ENCODE measurements around the gene IRF3.

Gene IRF3

DNA sequence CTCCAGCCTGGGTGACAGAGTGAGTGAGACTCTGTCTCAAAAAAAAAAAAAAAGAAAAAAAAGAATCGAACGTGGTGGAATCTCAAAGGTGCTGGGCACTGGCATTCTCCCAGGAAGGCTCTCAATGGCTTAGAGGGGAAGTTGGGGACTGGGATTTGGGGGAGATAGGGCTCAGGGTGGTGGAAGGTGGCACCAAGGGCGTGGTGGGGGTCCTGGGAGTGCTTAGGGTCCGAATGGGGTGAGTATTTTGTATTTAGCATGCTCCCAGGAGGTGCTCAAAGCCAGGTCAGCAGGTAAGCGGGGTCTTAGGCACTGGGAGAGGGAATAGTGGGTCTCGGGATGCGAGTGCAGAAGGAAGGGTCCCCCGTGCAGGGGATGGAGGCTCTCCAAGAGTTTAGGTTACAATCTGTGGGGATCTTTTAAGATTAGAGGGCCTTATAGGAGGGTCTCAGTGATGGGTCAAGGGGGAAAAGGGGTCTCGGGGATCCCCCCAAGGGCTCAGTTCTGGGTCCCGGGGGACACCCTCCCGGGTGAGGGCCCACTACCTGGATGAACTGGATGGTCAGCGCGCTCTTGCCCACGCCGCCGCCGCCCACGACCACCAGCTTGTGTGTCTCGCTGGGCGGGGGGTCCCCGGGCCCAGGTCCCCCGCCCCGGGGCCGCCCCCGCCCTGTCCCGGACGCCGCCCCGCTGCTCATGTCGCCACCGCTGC, 26.1 kb downstream of the IRF3 start:
- TF ChIP-seq ZBTB7A (IDR thresholded peaks at IDR 0.05; ENCODE audit: low read depth) (peak; percentile 97), EGR1 (IDR thresholded peaks at IDR 0.05) (peak; percentile 42; the same call in 1 of the 2 replicates)
- TF ChIP-seq, protein P1, sequence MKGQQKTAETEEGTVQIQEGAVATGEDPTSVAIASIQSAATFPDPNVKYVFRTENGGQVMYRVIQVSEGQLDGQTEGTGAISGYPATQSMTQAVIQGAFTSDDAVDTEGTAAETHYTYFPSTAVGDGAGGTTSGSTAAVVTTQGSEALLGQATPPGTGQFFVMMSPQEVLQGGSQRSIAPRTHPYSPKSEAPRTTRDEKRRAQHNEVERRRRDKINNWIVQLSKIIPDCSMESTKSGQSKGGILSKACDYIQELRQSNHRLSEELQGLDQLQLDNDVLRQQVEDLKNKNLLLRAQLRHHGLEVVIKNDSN (IDR thresholded peaks at IDR 0.05): no peak

DNA sequence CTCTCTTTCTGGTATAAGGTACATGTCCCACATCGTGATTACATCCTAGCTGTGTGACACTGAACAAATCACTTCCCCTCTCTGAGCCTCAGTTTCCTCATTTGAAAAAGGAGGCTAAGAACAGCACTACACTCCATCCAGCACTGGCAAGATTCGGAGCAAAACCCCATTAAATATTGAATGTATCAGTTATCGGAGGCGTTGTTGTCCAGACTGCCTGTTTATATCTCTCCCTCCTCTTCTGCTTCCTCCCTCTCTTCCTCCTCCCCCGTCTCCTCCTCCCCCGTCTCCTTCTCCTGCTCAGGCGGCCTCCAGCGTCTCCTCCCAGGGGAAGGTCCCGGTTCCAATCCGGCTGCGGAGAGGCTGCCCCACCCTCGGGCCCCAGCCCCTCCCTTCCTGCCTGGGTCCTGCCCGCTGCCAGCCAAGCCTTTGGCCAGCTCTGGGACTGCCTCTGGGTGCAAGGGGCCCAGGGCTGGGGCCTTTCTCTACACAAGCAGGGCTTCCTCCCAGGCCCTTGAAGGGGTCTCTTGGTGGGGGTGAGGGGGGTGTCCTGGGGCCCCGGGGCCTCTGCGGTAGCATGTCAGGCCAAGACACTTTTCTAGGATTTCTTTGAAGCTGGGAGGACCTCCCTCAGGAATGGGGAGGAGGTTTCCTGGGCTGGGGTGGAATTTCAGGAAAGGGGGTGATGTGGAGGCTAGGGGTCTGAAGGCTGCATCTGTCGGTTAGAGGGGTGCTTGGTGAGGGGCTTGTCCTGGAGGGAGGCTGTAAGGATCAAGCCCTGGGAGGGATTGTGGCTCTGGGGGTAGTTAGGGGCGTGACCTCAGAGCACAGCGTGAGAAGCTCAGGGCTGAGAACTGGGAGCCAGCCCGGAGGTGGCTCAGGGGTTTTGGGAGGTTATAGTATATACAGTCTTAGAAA, 27.6 kb downstream of the IRF3 start:
- TF ChIP-seq EGR1 (IDR thresholded peaks at IDR 0.05) (peak; percentile 23; the same call in 1 of the 2 replicates), ZBTB7A (IDR thresholded peaks at IDR 0.05; ENCODE audit: low read depth) (no peak)

DNA sequence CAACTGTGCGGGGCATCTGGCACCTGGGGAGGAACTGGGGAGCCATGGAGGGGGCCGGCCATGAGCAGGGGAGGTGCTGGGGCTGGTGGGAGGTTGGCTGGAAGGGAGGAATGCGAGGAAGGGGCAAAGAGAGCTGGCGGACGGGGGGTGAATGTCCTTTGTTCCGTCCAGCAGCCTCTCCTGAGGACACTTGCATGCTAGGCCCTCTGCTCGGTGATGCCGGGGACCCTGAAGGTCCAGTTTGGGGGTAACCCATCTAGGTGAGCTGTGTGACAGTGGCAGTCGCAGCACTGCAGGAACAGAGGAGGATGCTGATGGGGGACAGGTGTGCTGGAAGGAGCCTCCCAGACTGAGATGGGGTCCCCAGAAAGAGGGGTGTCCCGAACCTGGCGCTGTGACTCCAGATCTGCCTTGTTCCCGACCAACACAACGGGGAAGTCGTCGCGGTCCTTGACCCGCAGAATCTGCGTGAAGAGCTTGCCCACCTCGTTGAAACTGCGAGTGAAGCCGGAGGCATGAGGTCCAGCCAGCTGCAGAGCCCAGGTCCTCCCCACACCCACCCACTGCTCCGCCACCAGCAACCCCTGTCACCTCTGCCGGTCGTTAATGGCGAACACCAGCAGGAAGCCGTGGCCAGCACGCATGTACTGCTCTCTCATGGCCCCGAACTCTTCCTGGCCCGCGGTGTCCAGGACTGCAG, 29.3 kb downstream of the IRF3 start:
- TF ChIP-seq CREB1 (IDR thresholded peaks at IDR 0.05; ENCODE audit: low read depth) (no peak), TCF12 (IDR thresholded peaks at IDR 0.05; ENCODE audit: low read depth) (no peak), NFIC (IDR thresholded peaks at IDR 0.05) (no peak), YY1 (IDR thresholded peaks at IDR 0.05; ENCODE audit: low read depth) (no peak), EP300 (IDR thresholded peaks at IDR 0.05; ENCODE audit: borderline replicate concordance) (no peak), TEAD4 (IDR thresholded peaks at IDR 0.05) (no peak), FOXM1 (IDR thresholded peaks at IDR 0.05; ENCODE audit: borderline replicate concordance, low read depth) (no peak), CEBPB (IDR thresholded peaks at IDR 0.05) (no peak), EGR1 (IDR thresholded peaks at IDR 0.05) (no peak), TAF1 (IDR thresholded peaks at IDR 0.05; ENCODE audit: low read depth) (no peak), RAD21 (IDR thresholded peaks at IDR 0.05; ENCODE audit: low read depth) (no peak)
- TF ChIP-seq, protein P1 (IDR thresholded peaks at IDR 0.05): no peak
- TF ChIP-seq, protein P2, sequence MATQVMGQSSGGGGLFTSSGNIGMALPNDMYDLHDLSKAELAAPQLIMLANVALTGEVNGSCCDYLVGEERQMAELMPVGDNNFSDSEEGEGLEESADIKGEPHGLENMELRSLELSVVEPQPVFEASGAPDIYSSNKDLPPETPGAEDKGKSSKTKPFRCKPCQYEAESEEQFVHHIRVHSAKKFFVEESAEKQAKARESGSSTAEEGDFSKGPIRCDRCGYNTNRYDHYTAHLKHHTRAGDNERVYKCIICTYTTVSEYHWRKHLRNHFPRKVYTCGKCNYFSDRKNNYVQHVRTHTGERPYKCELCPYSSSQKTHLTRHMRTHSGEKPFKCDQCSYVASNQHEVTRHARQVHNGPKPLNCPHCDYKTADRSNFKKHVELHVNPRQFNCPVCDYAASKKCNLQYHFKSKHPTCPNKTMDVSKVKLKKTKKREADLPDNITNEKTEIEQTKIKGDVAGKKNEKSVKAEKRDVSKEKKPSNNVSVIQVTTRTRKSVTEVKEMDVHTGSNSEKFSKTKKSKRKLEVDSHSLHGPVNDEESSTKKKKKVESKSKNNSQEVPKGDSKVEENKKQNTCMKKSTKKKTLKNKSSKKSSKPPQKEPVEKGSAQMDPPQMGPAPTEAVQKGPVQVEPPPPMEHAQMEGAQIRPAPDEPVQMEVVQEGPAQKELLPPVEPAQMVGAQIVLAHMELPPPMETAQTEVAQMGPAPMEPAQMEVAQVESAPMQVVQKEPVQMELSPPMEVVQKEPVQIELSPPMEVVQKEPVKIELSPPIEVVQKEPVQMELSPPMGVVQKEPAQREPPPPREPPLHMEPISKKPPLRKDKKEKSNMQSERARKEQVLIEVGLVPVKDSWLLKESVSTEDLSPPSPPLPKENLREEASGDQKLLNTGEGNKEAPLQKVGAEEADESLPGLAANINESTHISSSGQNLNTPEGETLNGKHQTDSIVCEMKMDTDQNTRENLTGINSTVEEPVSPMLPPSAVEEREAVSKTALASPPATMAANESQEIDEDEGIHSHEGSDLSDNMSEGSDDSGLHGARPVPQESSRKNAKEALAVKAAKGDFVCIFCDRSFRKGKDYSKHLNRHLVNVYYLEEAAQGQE (IDR thresholded peaks at IDR 0.05; ENCODE audit: low read depth): no peak

DNA sequence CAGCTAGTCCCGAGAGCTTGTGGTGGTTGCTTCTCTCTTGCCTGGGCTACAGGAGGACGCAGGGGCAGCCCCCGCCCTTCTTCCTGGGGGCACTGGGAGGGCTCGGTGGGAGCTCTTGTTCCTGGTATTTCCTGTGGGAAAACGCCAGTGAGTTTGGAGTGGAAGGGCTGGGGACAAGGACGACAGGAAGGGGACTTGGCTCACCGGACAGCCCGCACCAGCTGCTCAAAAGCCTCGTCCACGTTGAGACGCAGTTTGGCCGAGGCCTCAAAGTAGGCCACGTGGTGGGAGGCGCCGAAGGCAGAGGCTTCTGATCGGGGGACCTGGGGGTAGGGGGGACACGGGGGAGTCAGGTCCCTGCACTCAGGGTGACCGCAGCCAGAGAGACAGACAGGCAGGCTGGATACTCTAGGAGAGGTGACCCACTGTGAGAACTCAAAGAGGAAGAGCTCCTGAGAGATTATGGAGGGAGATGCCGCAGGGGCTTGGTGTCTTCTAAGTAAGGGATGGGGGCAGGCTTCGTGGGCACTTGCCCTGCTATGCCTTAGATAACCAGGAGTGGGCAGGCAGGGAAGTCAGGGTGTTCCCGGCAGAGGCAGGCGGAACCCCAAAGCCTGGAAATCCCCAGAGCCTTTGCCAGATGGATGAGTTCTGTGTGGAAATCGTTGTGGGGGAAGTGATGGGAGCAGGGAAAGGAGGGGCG, 30.0 kb downstream of the IRF3 start:
- no peak for TF ChIP-seq YY1 (IDR thresholded peaks at IDR 0.05; ENCODE audit: low read depth)
- no peak for TF ChIP-seq TAF1 (IDR thresholded peaks at IDR 0.05; ENCODE audit: low read depth)
- TF ChIP-seq FOXM1 (IDR thresholded peaks at IDR 0.05; ENCODE audit: borderline replicate concordance, low read depth): no peak
- TF ChIP-seq RAD21 (IDR thresholded peaks at IDR 0.05; ENCODE audit: low read depth): no peak

DNA sequence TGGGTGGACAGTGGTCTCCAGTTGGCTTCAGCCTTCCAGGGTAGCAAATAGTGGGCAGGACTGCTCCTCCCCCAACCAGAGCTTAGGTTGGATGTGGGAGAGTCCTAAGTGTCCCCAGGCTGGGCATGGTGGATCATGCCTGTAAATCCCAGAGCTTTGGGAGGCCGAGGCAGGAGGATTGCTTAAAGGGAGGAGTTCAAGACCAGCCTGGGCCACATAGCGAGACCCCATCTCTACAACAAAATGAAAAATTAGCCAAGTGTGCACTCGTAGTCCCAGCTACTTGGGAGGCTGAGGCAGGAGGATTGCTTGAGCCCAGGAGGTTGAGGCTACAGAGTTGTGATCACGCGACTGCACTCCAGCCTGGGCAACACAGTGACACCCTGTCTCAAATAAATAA, 33.1 kb downstream of the IRF3 start:
- TF ChIP-seq ZBTB7A (IDR thresholded peaks at IDR 0.05; ENCODE audit: low read depth) (no peak), EGR1 (IDR thresholded peaks at IDR 0.05) (no peak), RAD21 (IDR thresholded peaks at IDR 0.05; ENCODE audit: low read depth) (no peak), EP300 (IDR thresholded peaks at IDR 0.05; ENCODE audit: borderline replicate concordance) (no peak), TAF1 (IDR thresholded peaks at IDR 0.05; ENCODE audit: low read depth) (no peak), TCF12 (IDR thresholded peaks at IDR 0.05; ENCODE audit: low read depth) (no peak), CREB1 (IDR thresholded peaks at IDR 0.05; ENCODE audit: low read depth) (no peak), NFIC (IDR thresholded peaks at IDR 0.05) (no peak), FOXM1 (IDR thresholded peaks at IDR 0.05; ENCODE audit: borderline replicate concordance, low read depth) (no peak), YY1 (IDR thresholded peaks at IDR 0.05; ENCODE audit: low read depth) (no peak), CEBPB (IDR thresholded peaks at IDR 0.05) (no peak), TEAD4 (IDR thresholded peaks at IDR 0.05) (no peak)
- TF ChIP-seq, protein P2 (IDR thresholded peaks at IDR 0.05; ENCODE audit: low read depth): no peak
- TF ChIP-seq, protein P3, sequence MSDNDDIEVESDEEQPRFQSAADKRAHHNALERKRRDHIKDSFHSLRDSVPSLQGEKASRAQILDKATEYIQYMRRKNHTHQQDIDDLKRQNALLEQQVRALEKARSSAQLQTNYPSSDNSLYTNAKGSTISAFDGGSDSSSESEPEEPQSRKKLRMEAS (IDR thresholded peaks at IDR 0.05): no peak
- TF ChIP-seq, protein P1 (IDR thresholded peaks at IDR 0.05): no peak
